Tibial artery (tissue), 4 donors: Measurements from ENCODE around the gene BACH2.
A peak's percentile ranks its signal among the peaks of the same experiment; 100 is the strongest.
"Not testable (repeated sequence)": the region's sequence is repeated elsewhere in the genome, so short reads cannot be mapped to it uniquely, and the experiment has no call there.

Experiments
- DNase-seq, 2 donors: peaks; one replicate each; pipeline ENCODE4 v3.0.0-alpha.2; 2019
- H3K27ac ChIP-seq, 2 donors: fragments of 200-600 bp; sonication (generic) in 1 of 2; 1 replicate in 1 of 2; 2 replicates in 1 of 2; pipeline ENCODE4 v1.5.1; 2018 to 2019; ENCODE audit warnings: mild to moderate bottlenecking in 1 of 2
- H3K27me3 ChIP-seq, 2 donors: fragments of 200-600 bp; sonication (generic) in 1 of 2; one replicate each; pipeline versions ENCODE4 v1.5.1 to v1.6.0; 2016 to 2019
- H3K36me3 ChIP-seq, 3 donors: fragments of 200-600 bp; sonication (generic) in 2 of 3; one replicate each; pipeline ENCODE4 v1.5.1; 2016 to 2019; ENCODE audit warnings: mild to moderate bottlenecking in 2 of 3
- H3K4me1 ChIP-seq, 4 donors: fragments of 200-600 bp; sonication (generic) in 2 of 4; 1 replicate in 3 of 4; 2 replicates in 1 of 4; pipeline ENCODE4 v1.5.1; 2016 to 2019
- H3K4me3 ChIP-seq, 2 donors: fragments of 200-600 bp; sonication (generic) in 1 of 2; 1 replicate in 1 of 2; 2 replicates in 1 of 2; pipeline ENCODE4 v1.5.1; 2018 to 2019; ENCODE audit warnings: mild to moderate bottlenecking in 2 of 2
- H3K9me3 ChIP-seq, 3 donors: fragments of 200-600 bp; sonication (generic) in 1 of 3; one replicate each; pipeline ENCODE4 v1.5.1; 2016 to 2019
- CTCF ChIP-seq, 2 experiments: fragments of 200-600 bp in 1 of 2; fragments of 450-650 bp in 1 of 2; IDR thresholded peaks; one replicate each; pipeline ENCODE4 v1.5.1; 2017 to 2019; ENCODE audit warnings: antibody characterized with exemption in 2 of 2, mild to moderate bottlenecking in 1 of 2, moderate library complexity in 1 of 2
- intact Hi-C: fragments of 100-400 bp; cut with DNase I; formaldehyde crosslinking; loops from one replicate; pipeline ENCODE4 v1.15.0; 2023; ENCODE audit warnings: low total_unique reads

The BACH2 gene

DNA sequence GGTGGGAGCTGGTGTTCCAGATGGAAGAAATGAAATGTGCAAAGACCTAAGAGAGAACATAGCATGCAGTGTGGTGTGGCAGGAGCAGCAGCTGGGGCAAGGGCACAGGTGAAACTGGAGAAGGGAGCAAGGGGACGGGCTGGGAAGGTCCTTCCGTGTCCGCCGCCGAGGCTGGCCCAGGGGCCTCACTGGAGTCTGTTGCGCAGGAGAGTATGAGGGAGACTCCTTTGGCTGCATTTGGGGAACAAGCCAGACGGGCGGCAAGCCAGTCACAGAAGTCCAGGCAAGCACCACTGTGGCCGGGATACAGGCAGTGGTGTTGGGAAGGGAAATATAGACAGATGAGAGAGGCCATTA lies 324.6 kb downstream of the BACH2 start:
- no peak overlapping the region for H3K27ac ChIP-seq
- H3K4me3 ChIP-seq, result no peak overlapping the region
- no peaks in the 10 kb centered on the region for H3K36me3 ChIP-seq
- H3K9me3 ChIP-seq, result no peaks in the 10 kb centered on the region
- intact Hi-C loops, result loop anchor here (5.0 to 10.0 kb wide), 2 partner anchors 323 to 420 kb away; partner anchors contain the start of gene BACH2
- H3K27me3 ChIP-seq, result no peaks in the 10 kb centered on the region
- DNase-seq, result no peak
- no peak for TF ChIP-seq CTCF (IDR thresholded peaks at IDR 0.05)
- H3K4me1 ChIP-seq, result no peaks in the 10 kb centered on the region

DNA sequence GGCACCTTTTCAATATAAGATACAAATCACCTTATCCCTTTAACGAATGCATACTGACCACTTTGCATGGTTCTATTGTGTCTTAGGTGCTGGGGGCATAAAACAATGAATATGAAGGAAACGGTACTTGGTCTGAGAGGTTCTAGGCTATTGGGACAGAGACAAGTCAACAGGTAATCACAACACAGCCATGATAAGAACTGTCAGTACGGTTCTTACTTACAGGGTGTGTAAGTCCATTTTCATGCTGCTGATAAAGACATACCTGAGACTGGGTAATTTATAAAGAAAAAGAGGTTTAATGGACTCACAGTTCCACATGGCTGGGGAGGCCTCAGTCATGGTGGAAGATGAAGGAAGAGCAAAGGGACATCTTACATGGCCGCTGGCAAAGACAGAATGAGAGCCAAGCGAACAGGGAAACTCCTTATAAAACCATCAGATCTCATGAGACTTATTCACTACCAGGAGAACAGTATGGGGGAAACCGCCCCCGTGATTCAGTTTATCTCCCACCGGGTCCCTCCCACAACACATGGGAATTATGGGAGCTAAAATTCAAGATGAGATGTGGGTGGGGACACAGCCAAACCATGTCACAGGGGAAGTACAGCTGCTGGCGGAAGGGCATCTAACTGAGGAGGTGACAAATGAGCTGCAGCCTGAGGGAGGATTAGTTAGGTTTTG lies 325.2 kb downstream of the BACH2 start:
- not testable (repeated sequence) for H3K27ac ChIP-seq, H3K36me3 ChIP-seq, H3K9me3 ChIP-seq, H3K4me1 ChIP-seq, H3K4me3 ChIP-seq, H3K27me3 ChIP-seq, DNase-seq
- intact Hi-C loops, result loop anchor here (5.0 to 10.0 kb wide), 2 partner anchors 323 to 421 kb away; partner anchors contain the start of gene BACH2

DNA sequence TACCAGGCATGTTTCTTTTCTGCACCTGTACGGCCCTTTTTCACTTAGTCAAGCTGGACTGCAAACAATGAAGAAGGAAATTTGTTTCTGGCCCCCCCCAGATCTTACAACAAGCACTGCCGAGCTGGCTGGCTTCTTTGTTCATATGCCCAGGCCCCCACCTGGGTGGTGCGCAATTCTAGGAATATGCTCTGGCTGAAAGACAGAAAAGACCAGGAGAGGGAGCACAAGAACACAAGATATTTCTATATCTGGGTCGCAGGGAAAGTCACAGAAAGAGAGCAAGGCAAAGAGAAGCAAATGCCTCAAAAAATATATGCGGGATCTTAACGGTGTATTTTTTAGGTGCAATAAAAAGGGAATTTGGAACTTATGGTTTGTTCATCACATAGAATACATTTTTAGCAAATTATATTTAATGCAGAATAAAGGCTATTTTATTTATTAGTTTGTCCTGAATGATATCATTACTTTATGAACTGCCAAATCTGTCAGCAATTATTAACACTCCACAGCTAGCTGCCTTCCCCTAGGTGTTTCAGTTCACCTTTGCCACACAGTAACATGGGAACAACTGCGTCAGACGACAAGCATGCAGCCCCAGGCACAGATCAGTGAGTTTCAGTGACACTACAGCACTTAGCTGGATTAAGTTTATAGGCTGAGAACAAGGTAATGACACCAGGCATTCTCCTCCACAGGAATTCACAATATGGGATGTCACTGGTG lies 325.9 kb downstream of the BACH2 start:
- Histone ChIP-seq H3K36me3 (no peaks in the 10 kb centered on the region), H3K27ac (no peak overlapping the region), H3K27me3 (no peaks in the 10 kb centered on the region), H3K9me3 (no peaks in the 10 kb centered on the region), H3K4me1 (no peaks in the 10 kb centered on the region), H3K4me3 (no peak overlapping the region)
- no peak for DNase-seq
- intact Hi-C loops, result loop anchor here (5.0 to 10.0 kb wide), 2 partner anchors 324 to 422 kb away; partner anchors contain the start of gene BACH2
- TF ChIP-seq CTCF (IDR thresholded peaks at IDR 0.05), result peak; percentile 42 to 73

DNA sequence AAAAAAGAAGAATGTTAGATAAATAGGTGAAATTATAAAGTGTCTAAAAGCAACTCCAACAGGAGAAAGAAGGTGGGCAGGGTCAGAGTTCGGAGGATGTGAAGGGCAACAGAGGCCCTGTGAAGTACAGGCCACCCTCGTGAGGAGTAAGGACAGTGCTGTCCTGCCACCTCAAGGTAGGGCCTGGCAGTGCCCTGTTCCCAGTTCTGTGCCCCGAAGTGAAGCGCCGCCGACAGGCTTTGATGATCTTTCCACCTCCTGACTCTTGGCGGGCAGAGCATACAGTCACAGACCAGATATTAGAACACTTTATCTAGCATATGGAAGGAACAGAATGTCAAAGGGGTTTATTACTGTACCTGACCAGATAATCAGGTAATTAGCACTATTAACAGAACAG lies 326.6 kb downstream of the BACH2 start:
- Histone ChIP-seq H3K36me3 (no peaks in the 10 kb centered on the region), H3K9me3 (no peaks in the 10 kb centered on the region), H3K27me3 (no peaks in the 10 kb centered on the region), H3K4me3 (no peak overlapping the region), H3K27ac (no peak overlapping the region), H3K4me1 (no peaks in the 10 kb centered on the region)
- intact Hi-C loops, result loop anchor here (5.0 to 10.0 kb wide), 2 partner anchors 325 to 422 kb away; partner anchors contain the start of gene BACH2
- TF ChIP-seq CTCF (IDR thresholded peaks at IDR 0.05), result no peak
- no peak for DNase-seq

DNA sequence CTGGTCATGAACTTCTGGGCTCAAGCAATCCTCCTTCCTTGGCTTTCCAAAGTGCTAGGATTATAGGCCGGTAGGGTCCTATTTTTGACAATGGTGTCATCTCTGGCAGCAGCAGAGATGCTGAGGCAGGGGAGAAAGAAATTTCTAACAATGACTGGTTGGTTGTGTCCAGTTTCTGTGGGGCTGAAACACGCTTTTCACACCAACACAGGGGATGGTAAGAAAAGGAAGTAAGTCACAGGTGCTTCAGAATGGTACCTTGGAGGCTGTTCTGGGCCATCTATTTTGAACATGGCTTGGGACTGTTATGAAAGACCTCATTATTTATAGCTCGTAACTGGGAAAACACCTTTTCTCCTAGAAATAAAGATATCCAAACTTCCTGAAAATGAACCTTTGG lies 329.7 kb downstream of the BACH2 start:
- Histone ChIP-seq H3K4me1 (no peaks in the 10 kb centered on the region), H3K4me3 (no peak overlapping the region), H3K9me3 (no peaks in the 10 kb centered on the region), H3K27ac (no peak overlapping the region), H3K36me3 (no peaks in the 10 kb centered on the region), H3K27me3 (no peaks in the 10 kb centered on the region)
- no peak for DNase-seq
- intact Hi-C loops, result no loop called here
- TF ChIP-seq CTCF (IDR thresholded peaks at IDR 0.05), result no peak

- Histone ChIP-seq H3K4me3 (no peak overlapping the region), H3K4me1 (no peaks in the 10 kb centered on the region), H3K36me3 (no peaks in the 10 kb centered on the region), H3K27me3 (no peaks in the 10 kb centered on the region), H3K9me3 (no peaks in the 10 kb centered on the region), H3K27ac (no peak overlapping the region)
- DNase-seq, result no peak
- no peak for TF ChIP-seq CTCF (IDR thresholded peaks at IDR 0.05)
- intact Hi-C loops, result no loop called here
Observed at GRCh38 chr6:89966228-89966544, 330.5 kb downstream of the BACH2 start.
